NOMO-1 treated with DMSO at 0.1 percent for 48 hours (cell line): ENCODE measurements around the gene DNAAF5.

Source experiments
- DNase-seq: peaks from one replicate; lab custom pipeline; 2025; ENCODE audit not compliant: unreplicated experiment; lab: John Stamatoyannopoulos, UW

DNAAF5 gene

GRCh38 chr7:832167-832967 lies 105.9 kb downstream of the DNAAF5 start, which contains the start of gene SUN1:
SUN1 (plus strand) TSS chr7:832476; CDS start chr7:832525, 49 bp downstream.
- no peak for DNase-seq

- no peak for DNase-seq
These were observed 106.5 kb downstream of the DNAAF5 start for GRCh38 chr7:832968-833424.

GRCh38 chr7:833601-834258 lies 107.2 kb downstream of the DNAAF5 start:
- DNase-seq, result no peak

GRCh38 chr7:834277-834676 lies 107.8 kb downstream of the DNAAF5 start:
- DNase-seq, result no peak

- no peak for DNase-seq
These were observed 108.5 kb downstream of the DNAAF5 start for GRCh38 chr7:835021-835420.

- DNase-seq, result peak; percentile 80
These were observed 109.2 kb downstream of the DNAAF5 start for GRCh38 chr7:835485-836401.
